PC-9 (cell line): ENCODE measurements around the gene EBP.

Experiments used
- CTCF ChIP-seq: fragments of 200-600 bp; sonication (generic); conservative IDR thresholded peaks from 2 replicates; pipeline ENCODE4 v1.6.1; 2017; ENCODE audit warnings: mixed run types, antibody characterized with exemption, mild to moderate bottlenecking, moderate library complexity
- EZH2 ChIP-seq: fragments of 200-600 bp; sonication (generic); IDR thresholded peaks from 2 replicates; pipeline ENCODE4 v1.8.0; 2017; ENCODE audit warnings: antibody characterized with exemption, low read depth

- TF ChIP-seq CTCF (no peak), EZH2 (no peak)
Measured at GRCh38 chrX:48490661-48491060, 30.9 kb upstream of the EBP start.
